CD1c-positive myeloid dendritic cell (primary cell): ENCODE data around the gene RNU6-1.

ENCODE experiments used
- DNase-seq: peaks from one replicate; pipeline ENCODE4 v3.0.0-alpha.2; 2016; ENCODE audit errors: extremely low spot score

RNU6-1 gene

GRCh38 chr15:67839929-67840748 is at the start of gene RNU6-1:
RNU6-1 (minus strand) TSS chr15:67840045.
- DNase-seq = peak; percentile 97

DNA sequence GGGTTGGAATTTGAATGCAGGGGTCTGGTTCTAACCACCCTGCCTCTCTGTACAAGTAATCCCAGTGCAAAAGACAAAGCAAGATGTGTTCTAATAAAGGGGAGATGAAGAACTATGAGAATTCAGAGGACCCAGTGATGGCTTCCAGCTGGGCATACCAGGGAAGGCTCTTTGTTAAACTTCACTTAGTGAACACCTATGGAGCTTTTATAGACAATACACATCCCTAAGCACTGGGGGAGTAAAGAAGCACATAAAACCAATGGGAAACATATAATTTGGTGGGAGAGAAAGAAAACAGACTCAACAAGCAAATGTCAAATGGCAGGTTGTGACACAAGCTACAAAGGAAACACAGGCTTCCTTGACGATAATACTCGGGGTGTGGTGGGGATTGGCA is 47.9 kb upstream of the RNU6-1 start:
- DNase-seq = no peak

- DNase-seq = no peak
Measured at GRCh38 chr15:67885861-67886260, 46.0 kb upstream of the RNU6-1 start.

GRCh38 chr15:67885175-67885523 is 45.3 kb upstream of the RNU6-1 start:
- no peak for DNase-seq

- peak; percentile 76 for DNase-seq
Measured at GRCh38 chr15:67884514-67885174, 44.8 kb upstream of the RNU6-1 start.

- no peak for DNase-seq
Measured at GRCh38 chr15:67884009-67884408, 44.2 kb upstream of the RNU6-1 start.

DNA sequence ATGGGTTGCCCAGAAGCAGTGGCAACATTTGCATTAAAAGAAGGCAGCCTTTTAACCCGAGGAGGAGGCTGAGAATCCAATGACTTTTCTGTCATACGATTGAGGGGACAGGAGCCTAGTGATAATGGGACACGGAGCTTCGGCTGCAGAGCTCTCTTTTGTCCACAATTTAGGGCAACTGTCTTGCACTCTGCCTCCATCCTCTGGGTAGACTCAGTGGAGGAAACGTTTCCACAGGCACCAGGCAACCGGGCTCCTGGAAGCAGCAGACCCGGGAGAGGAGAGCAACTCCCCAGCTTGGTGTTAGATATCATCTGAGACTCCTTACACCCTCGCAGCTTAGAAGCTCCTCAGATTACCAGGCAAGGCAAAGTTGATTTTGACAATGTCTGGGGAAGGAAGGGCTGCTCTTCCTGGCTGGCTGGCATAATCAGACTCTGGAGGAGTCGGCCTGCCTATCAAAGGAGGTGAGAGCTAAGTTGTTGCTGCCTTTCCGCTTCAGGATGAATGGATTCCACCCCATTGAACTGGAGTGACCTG is 43.5 kb upstream of the RNU6-1 start:
- no peak for DNase-seq

GRCh38 chr15:67882487-67883233 is 42.8 kb upstream of the RNU6-1 start:
- peak; percentile 81 for DNase-seq

- peak; percentile 82 for DNase-seq
Measured at GRCh38 chr15:67880651-67881182, 40.9 kb upstream of the RNU6-1 start.

- peak; percentile 86 for DNase-seq
Measured at GRCh38 chr15:67879440-67880129, 39.7 kb upstream of the RNU6-1 start.

GRCh38 chr15:67878712-67879206 is 38.9 kb upstream of the RNU6-1 start:
- DNase-seq = no peak

DNA sequence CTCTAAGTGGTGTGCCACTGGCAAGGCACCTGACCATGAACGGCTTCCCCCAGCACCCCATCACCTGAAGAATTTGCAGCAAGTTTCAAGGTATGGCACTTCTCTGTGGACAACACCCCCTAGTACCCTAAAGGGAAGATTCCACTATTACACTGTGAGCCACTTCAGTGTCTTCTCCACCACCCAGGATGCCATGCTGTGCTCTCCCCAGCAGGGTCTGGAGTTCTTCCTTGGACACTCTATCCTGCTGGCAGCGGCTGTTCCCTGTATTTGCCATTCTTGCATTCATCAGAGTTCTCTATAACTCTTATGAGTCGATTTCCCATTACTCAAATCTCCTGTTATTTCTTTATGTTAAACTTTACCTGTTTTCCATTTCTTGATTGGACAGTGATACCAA is 33.9 kb upstream of the RNU6-1 start:
- no peak for DNase-seq

GRCh38 chr15:67870868-67871408 is 31.1 kb upstream of the RNU6-1 start:
- no peak for DNase-seq

DNA sequence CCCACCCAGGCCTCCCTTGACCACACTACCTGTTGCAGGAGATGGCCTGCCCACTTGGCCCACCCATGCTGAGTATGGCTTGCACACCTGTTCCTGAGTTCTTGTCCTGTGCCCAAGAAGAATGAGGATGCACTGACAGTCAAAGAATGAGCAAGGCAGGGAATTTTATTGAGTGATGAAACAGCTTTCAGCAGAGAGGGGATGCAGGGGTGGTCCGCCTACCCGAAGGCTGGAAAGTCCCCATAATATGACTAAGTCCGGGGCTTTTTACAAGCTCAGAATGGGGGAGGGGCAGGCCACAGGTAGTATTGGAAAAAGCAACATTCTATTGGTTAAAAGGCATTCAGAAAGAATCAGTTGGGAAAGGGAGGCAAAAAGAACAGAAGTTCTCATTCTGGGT is 29.9 kb upstream of the RNU6-1 start:
- DNase-seq = no peak

DNA sequence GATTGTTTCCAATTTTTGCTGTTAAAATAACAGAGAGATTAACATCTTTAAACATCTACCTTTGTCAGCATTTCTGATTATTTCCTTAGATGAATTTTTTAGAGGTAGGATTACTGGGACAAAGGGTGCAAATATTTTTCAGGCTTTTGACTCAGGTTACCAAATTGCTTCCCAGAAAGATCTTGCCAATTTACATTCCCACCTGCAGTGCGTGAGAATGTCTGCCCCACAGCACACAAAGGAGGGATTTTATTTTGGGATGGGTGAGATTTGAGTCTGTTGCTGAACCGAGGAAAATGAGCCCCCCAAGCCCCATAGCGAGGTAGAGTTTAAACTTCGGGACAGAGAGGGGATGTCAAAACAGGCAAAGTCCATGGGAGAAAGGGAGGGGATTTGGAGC is 25.9 kb upstream of the RNU6-1 start:
- DNase-seq = no peak

- DNase-seq = no peak
Measured at GRCh38 chr15:67865331-67865730, 25.5 kb upstream of the RNU6-1 start.

DNA sequence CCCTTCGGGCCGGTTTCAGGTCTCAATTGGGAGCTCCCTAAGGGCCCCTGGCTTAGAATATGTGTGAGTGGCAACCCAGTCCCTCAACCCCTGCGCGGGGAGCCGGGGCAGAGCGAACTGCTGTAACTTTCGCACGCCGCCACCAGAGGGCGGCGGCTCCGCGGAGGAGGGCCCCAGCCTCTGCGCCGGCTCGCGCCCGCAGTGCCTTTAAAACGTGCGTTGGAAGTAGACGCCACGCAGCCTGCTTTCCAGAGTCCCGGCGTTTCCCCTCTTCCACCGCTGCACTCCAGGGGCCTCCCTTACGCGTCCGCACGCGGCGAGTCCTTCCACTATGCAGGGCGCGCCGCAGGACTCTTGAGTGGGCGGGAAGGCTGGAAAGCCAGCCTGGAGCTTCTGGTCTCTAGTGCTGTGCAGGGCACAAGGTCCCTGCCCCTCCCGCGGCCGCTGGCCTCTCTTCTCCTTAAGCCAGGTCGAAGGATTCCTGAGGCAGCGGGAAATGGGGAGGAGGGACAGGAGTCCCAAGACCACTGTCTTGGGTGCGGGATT is 23.7 kb upstream of the RNU6-1 start:
- peak; percentile 87 for DNase-seq

- DNase-seq = no peak
Measured at GRCh38 chr15:67862750-67863441, 23.1 kb upstream of the RNU6-1 start.

DNA sequence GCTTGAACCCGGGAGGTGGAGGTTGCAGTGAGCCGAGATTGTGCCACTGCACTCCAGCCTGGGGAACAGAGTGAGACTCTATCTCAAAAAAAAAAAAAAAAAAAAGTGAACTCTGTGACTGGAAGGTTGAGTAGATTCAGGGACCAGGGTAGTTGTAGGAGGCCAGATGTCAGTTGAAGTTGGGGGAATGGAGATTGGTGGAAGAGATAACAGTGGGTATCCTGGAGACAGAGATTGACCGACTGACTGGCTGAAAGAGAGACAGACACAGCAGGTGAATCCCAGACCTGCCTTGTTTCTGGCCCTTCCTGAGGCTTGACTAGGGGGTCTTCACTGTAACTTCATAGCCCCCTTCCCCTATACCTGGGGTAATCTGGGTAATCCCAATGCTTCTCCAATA is 22.1 kb upstream of the RNU6-1 start:
- DNase-seq = no peak

GRCh38 chr15:67859331-67859946 is 19.6 kb upstream of the RNU6-1 start:
- DNase-seq = no peak
